ENCODE data around the gene DYNC1I1. TPM values are rescaled to one million over a fixed set of nuclear protein-coding genes. Genes with fewer than 3 reads are reported as not detected.

DYNC1I1 gene
- total and polyA plus RNA-seq, 2 of the 13 experiments (the other 11 are each of a cell fraction or from before 2014, with no cell fraction given), result not detected

DNA sequence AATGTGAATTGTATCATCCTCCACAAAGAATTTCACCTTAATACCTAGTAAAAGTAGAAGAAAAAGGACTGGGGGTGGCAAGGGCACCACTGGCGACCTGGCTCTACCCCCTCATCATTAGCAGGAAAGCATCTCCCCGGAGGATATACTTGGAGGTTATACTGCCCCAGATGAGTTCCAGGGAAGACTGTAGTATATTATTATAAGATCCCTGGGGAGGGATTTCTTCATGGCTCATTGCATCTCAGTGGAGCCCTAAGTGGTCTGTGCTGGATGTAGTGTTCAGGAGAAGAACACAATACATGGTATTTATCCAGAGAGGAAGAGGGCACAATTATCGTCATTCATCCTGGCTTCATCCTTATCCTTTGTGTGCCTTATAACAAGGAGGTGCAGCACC is 14.2 kb upstream of the DYNC1I1 start:
- POLR2A ChIA-PET, result no interaction called here

More for the DNA sequence above, 14.2 kb upstream of the DYNC1I1 start:
- H3K9me3 ChIP-seq (ENCODE audit: low read length), result no peaks in the 10 kb centered on the region
- H3K4me1 ChIP-seq (ENCODE audit: insufficient read depth, low read length), result no peaks in the 10 kb centered on the region
- H3K9ac ChIP-seq (ENCODE audit: insufficient read depth, low read depth, low read length), result no peak overlapping the region
- no peaks in the 10 kb centered on the region for H3K79me2 ChIP-seq (ENCODE audit: insufficient read depth, low read length)
- CTCF ChIA-PET (ENCODE audit: low intra/inter-chr PET ratio, low total read pairs), result no interaction called here
- DNase-seq (ENCODE audit: low spot score), result no peak
- no peaks in the 10 kb centered on the region for H4K20me1 ChIP-seq (ENCODE audit: insufficient read depth, low read length)
- H2AFZ ChIP-seq (ENCODE audit: low read length), result no peak overlapping the region
- intact Hi-C loops (cut with micrococcal nuclease; ENCODE audit: unreplicated experiment), result no loop called here
- no peak for ATAC-seq
- H3K4me2 ChIP-seq (ENCODE audit: low read depth, low read length), result no peak overlapping the region
- in situ Hi-C loops (cut with HindIII; ENCODE audit: extremely low pct_ligation_motif_present, low pct_unique_long_range_greater_than_20kb), result no loop called here
- BruUV-seq (replicated peaks), result no TSS peak
- no peaks in the 10 kb centered on the region for H3K27me3 ChIP-seq (ENCODE audit: control insufficient read depth in 1 of 2, insufficient read depth in 2 of 2, low read length in 2 of 2)
- 28% methylated on average over 3 of the region's 3 CpGs for WGBS (ENCODE audit: low lambda C conversion rate)
- no peak for FAIRE-seq
- H3K27ac ChIP-seq (ENCODE audit: extremely low read length, insufficient read depth, low read length), result no peak overlapping the region
- H3K4me3 ChIP-seq (replicated peaks in 1 of 3; ENCODE audit: insufficient read depth in 1 of 3, low read depth in 2 of 3, low read length in 3 of 3), result no peak overlapping the region
- no peak for TF ChIP-seq ZNF136 (CRISPR knock-in tag; IDR thresholded peaks at IDR 0.05; ENCODE audit: low read depth)
- TF ChIP-seq NCOA5 (CRISPR knock-in tag; IDR thresholded peaks at IDR 0.05), result no peak
- no peak for TF ChIP-seq ZNF383 (CRISPR knock-in tag; IDR thresholded peaks at IDR 0.05; ENCODE audit: borderline replicate concordance)
- TF ChIP-seq SRSF4 (IDR thresholded peaks at IDR 0.05; ENCODE audit: low read depth, low read length, poor library complexity, severe bottlenecking), result no peak
- no peak for TF ChIP-seq REST (IDR thresholded peaks at IDR 0.05; ENCODE audit: borderline replicate concordance in 1 of 2, low read depth in 1 of 2, low read length in 2 of 2)
- TF ChIP-seq ZNF546 (CRISPR knock-in tag; conservative IDR thresholded peaks at IDR 0.05), result no peak
- TF ChIP-seq DNMT1 (CRISPR knock-in tag; IDR thresholded peaks at IDR 0.05), result no peak
- TF ChIP-seq, protein P1, sequence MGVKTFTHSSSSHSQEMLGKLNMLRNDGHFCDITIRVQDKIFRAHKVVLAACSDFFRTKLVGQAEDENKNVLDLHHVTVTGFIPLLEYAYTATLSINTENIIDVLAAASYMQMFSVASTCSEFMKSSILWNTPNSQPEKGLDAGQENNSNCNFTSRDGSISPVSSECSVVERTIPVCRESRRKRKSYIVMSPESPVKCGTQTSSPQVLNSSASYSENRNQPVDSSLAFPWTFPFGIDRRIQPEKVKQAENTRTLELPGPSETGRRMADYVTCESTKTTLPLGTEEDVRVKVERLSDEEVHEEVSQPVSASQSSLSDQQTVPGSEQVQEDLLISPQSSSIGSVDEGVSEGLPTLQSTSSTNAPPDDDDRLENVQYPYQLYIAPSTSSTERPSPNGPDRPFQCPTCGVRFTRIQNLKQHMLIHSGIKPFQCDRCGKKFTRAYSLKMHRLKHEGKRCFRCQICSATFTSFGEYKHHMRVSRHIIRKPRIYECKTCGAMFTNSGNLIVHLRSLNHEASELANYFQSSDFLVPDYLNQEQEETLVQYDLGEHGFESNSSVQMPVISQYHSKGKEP (CRISPR knock-in tag; IDR thresholded peaks at IDR 0.05), result no peak
- TF ChIP-seq ATF5 (CRISPR knock-in tag; IDR thresholded peaks at IDR 0.05; ENCODE audit: low read depth), result no peak
- TF ChIP-seq ZNF7 (CRISPR knock-in tag; IDR thresholded peaks at IDR 0.05), result no peak
- no peak for TF ChIP-seq CBX1 (IDR thresholded peaks at IDR 0.05; ENCODE audit: low read depth)
- TF ChIP-seq DR1 (CRISPR knock-in tag; IDR thresholded peaks at IDR 0.05), result no peak
- TF ChIP-seq THYN1 (CRISPR knock-in tag; IDR thresholded peaks at IDR 0.05; ENCODE audit: borderline replicate concordance, low read depth), result no peak
- no peak for TF ChIP-seq TGIF2 (CRISPR knock-in tag; IDR thresholded peaks at IDR 0.05)
- H3K36me3 ChIP-seq (replicated peaks in 1 of 2; ENCODE audit: control insufficient read depth in 1 of 2, insufficient read depth in 2 of 2, low read length in 2 of 2), result no peaks in the 10 kb centered on the region

Measured in HepG2 (cell line).